ENCODE results near the gene CHAF1B. TPM values are rescaled to one million over a fixed set of nuclear protein-coding genes. Genes with fewer than 3 reads are reported as not detected.

CHAF1B gene
- total and polyA plus RNA-seq, 9 donors = 2.4 to 5.7 (median 4.5) TPM

- Histone ChIP-seq H3K27me3 (ENCODE audit: control insufficient read depth, insufficient read depth, low read length) (no peaks in the 10 kb centered on the region), H3K27ac (ENCODE audit: low read length) (no peak overlapping the region), H3K4me1 (ENCODE audit: control insufficient read depth, insufficient read depth, low read length) (peaks cover 12% of the 10 kb centered on the region), H3K4me3 (ENCODE audit: low read length) (no peak overlapping the region), H3K36me3 (ENCODE audit: control insufficient read depth, insufficient read depth, low read length) (no peaks in the 10 kb centered on the region), H3K9me3 (replicated peaks; ENCODE audit: control insufficient read depth, low read depth, low read length) (no peaks in the 10 kb centered on the region)
- no peak for DNase-seq
- 82% methylated on average over 6 of the region's 6 CpGs for WGBS (ENCODE audit: insufficient coverage)
Measured at GRCh38 chr21:36459098-36459497, 73.9 kb downstream of the CHAF1B start.

- Histone ChIP-seq H3K4me1 (ENCODE audit: control insufficient read depth, insufficient read depth, low read length) (peaks cover 16% of the 10 kb centered on the region), H3K4me3 (ENCODE audit: low read length) (no peak overlapping the region), H3K36me3 (ENCODE audit: control insufficient read depth, insufficient read depth, low read length) (no peaks in the 10 kb centered on the region), H3K27ac (ENCODE audit: low read length) (no peak overlapping the region), H3K27me3 (ENCODE audit: control insufficient read depth, insufficient read depth, low read length) (no peaks in the 10 kb centered on the region), H3K9me3 (replicated peaks; ENCODE audit: control insufficient read depth, low read depth, low read length) (no peaks in the 10 kb centered on the region)
- no peak for DNase-seq
- 80% methylated on average over 16 of the region's 16 CpGs for WGBS (ENCODE audit: insufficient coverage)
Measured at GRCh38 chr21:36460866-36461265, 75.7 kb downstream of the CHAF1B start.

GRCh38 chr21:36461277-36461917 is 76.2 kb downstream of the CHAF1B start:
- no peaks in the 10 kb centered on the region for H3K27me3 ChIP-seq (ENCODE audit: control insufficient read depth, insufficient read depth, low read length)
- WGBS (ENCODE audit: insufficient coverage) = 95% methylated on average over 31 of the region's 34 CpGs

GRCh38 chr21:36461918-36462486 is 76.8 kb downstream of the CHAF1B start:
- 54% methylated on average over 6 of the region's 14 CpGs for WGBS (ENCODE audit: insufficient coverage)
- no peak for DNase-seq
- no peaks in the 10 kb centered on the region for H3K27me3 ChIP-seq (ENCODE audit: control insufficient read depth, insufficient read depth, low read length)
- no peaks in the 10 kb centered on the region for H3K36me3 ChIP-seq (ENCODE audit: control insufficient read depth, insufficient read depth, low read length)
- H3K4me3 ChIP-seq (ENCODE audit: low read length) = no peak overlapping the region
- H3K9me3 ChIP-seq (replicated peaks; ENCODE audit: control insufficient read depth, low read depth, low read length) = no peaks in the 10 kb centered on the region
- H3K4me1 ChIP-seq (ENCODE audit: control insufficient read depth, insufficient read depth, low read length) = peaks cover 16% of the 10 kb centered on the region
- no peak overlapping the region for H3K27ac ChIP-seq (ENCODE audit: low read length)

More at GRCh38 chr21:36461277-36461917, 76.2 kb downstream of the CHAF1B start:
- H3K4me1 ChIP-seq (ENCODE audit: control insufficient read depth, insufficient read depth, low read length) = peaks cover 16% of the 10 kb centered on the region
- DNase-seq = no peak
- no peak overlapping the region for H3K27ac ChIP-seq (ENCODE audit: low read length)
- H3K36me3 ChIP-seq (ENCODE audit: control insufficient read depth, insufficient read depth, low read length) = no peaks in the 10 kb centered on the region
- H3K9me3 ChIP-seq (replicated peaks; ENCODE audit: control insufficient read depth, low read depth, low read length) = no peaks in the 10 kb centered on the region
- no peak overlapping the region for H3K4me3 ChIP-seq (ENCODE audit: low read length)

- WGBS (ENCODE audit: insufficient coverage) = 77% methylated on average over 8 of the region's 10 CpGs
Measured at GRCh38 chr21:36463204-36463603, 78.0 kb downstream of the CHAF1B start.

DNA sequence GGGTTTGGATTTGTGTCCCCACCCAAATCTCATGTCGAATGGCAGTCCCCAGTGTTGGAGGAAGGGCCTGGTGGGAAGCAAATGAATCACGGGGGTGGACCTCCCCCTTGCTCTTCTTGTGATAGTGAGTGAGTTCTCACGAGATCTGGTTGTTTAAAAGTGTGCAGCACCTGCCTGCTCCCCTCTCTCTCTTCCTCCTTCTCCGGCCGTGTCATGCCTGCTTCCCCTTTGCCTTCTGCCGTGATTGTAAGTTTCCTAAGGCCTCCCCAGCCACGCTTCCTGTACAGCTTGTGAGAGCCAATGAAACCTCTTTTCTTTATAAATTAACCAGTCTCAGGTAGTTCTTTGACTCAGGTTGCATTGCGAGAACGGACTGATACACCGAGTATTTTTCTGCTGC is 78.8 kb downstream of the CHAF1B start:
- H3K4me1 ChIP-seq (ENCODE audit: control insufficient read depth, insufficient read depth, low read length) = peaks cover 16% of the 10 kb centered on the region
- 48% methylated on average over 8 of the region's 10 CpGs for WGBS (ENCODE audit: insufficient coverage)
- H3K4me3 ChIP-seq (ENCODE audit: low read length) = no peak overlapping the region
- H3K27ac ChIP-seq (ENCODE audit: low read length) = no peak overlapping the region
- no peaks in the 10 kb centered on the region for H3K27me3 ChIP-seq (ENCODE audit: control insufficient read depth, insufficient read depth, low read length)
- no peak for DNase-seq
- H3K36me3 ChIP-seq (ENCODE audit: control insufficient read depth, insufficient read depth, low read length) = no peaks in the 10 kb centered on the region
- H3K9me3 ChIP-seq (replicated peaks; ENCODE audit: control insufficient read depth, low read depth, low read length) = no peaks in the 10 kb centered on the region

More at GRCh38 chr21:36463204-36463603, 78.0 kb downstream of the CHAF1B start:
- no peaks in the 10 kb centered on the region for H3K27me3 ChIP-seq (ENCODE audit: control insufficient read depth, insufficient read depth, low read length)
- no peaks in the 10 kb centered on the region for H3K36me3 ChIP-seq (ENCODE audit: control insufficient read depth, insufficient read depth, low read length)
- peaks cover 16% of the 10 kb centered on the region for H3K4me1 ChIP-seq (ENCODE audit: control insufficient read depth, insufficient read depth, low read length)
- H3K4me3 ChIP-seq (ENCODE audit: low read length) = no peak overlapping the region
- H3K9me3 ChIP-seq (replicated peaks; ENCODE audit: control insufficient read depth, low read depth, low read length) = no peaks in the 10 kb centered on the region
- DNase-seq = no peak
- no peak overlapping the region for H3K27ac ChIP-seq (ENCODE audit: low read length)

- no peak for DNase-seq
- no peak overlapping the region for H3K4me3 ChIP-seq (ENCODE audit: low read length)
- no peaks in the 10 kb centered on the region for H3K27me3 ChIP-seq (ENCODE audit: control insufficient read depth, insufficient read depth, low read length)
- peaks cover 10% of the 10 kb centered on the region for H3K4me1 ChIP-seq (ENCODE audit: control insufficient read depth, insufficient read depth, low read length)
- no peaks in the 10 kb centered on the region for H3K9me3 ChIP-seq (replicated peaks; ENCODE audit: control insufficient read depth, low read depth, low read length)
- no peak overlapping the region for H3K27ac ChIP-seq (ENCODE audit: low read length)
- WGBS (ENCODE audit: insufficient coverage) = 83% methylated on average over 1 of the region's 3 CpGs
- no peaks in the 10 kb centered on the region for H3K36me3 ChIP-seq (ENCODE audit: control insufficient read depth, insufficient read depth, low read length)
Measured at GRCh38 chr21:36464590-36464989, 79.4 kb downstream of the CHAF1B start.

DNA sequence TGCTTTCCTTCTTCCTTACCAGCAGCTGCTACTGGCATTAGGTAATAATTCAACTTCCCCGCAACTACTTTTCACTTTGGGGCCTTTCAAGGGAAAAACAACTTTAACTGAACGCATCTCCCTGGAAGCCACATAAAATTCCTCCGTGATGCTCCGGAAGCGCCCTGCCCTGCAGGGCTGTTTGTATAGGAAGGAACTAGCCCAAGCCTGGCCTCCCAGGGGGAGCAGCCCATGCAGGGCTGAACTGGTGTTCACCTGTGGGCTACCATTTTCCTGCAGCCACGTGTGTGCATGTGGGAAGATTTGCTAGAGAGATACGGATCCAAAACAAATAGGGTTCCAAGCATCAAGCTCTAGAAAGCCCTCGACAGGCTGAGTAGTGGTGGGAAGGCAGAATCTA is 80.3 kb downstream of the CHAF1B start:
- DNase-seq = no peak
- Histone ChIP-seq H3K36me3 (ENCODE audit: control insufficient read depth, insufficient read depth, low read length) (no peaks in the 10 kb centered on the region), H3K27me3 (ENCODE audit: control insufficient read depth, insufficient read depth, low read length) (no peaks in the 10 kb centered on the region), H3K27ac (ENCODE audit: low read length) (no peak overlapping the region), H3K9me3 (replicated peaks; ENCODE audit: control insufficient read depth, low read depth, low read length) (no peaks in the 10 kb centered on the region), H3K4me1 (ENCODE audit: control insufficient read depth, insufficient read depth, low read length) (peaks cover 8% of the 10 kb centered on the region), H3K4me3 (ENCODE audit: low read length) (no peak overlapping the region)
- WGBS (ENCODE audit: insufficient coverage) = 16% methylated on average over 5 of the region's 8 CpGs

- DNase-seq = no peak
- no peaks in the 10 kb centered on the region for H3K27me3 ChIP-seq (ENCODE audit: control insufficient read depth, insufficient read depth, low read length)
- peaks cover 8% of the 10 kb centered on the region for H3K4me1 ChIP-seq (ENCODE audit: control insufficient read depth, insufficient read depth, low read length)
- no peak overlapping the region for H3K27ac ChIP-seq (ENCODE audit: low read length)
- 76% methylated on average over 3 of the region's 8 CpGs for WGBS (ENCODE audit: insufficient coverage)
- H3K9me3 ChIP-seq (replicated peaks; ENCODE audit: control insufficient read depth, low read depth, low read length) = no peaks in the 10 kb centered on the region
- H3K4me3 ChIP-seq (ENCODE audit: low read length) = no peak overlapping the region
- no peaks in the 10 kb centered on the region for H3K36me3 ChIP-seq (ENCODE audit: control insufficient read depth, insufficient read depth, low read length)
Measured at GRCh38 chr21:36466061-36466511, 80.9 kb downstream of the CHAF1B start.

Measured in muscle of leg (tissue), 11 donors.